B cell (primary cell): ENCODE measurements around the gene STX4. TPM values are rescaled to one million over a fixed set of nuclear protein-coding genes. Genes with fewer than 3 reads are reported as not detected.

Source experiments
- ATAC-seq: fragments of 200-7000 bp; cut with Tn5 transposase; one replicate; pipeline ENCODE4 v1.10.0; 2021; ENCODE audit warnings: low read depth, mild to moderate bottlenecking, moderate number of reproducible peaks, moderate library complexity
- CTCF ChIA-PET: fragments of 350-600 bp; sonication (Branson Sonifier 250); formaldehyde crosslinking; loops from one replicate; lab custom pipeline; 2021; ENCODE audit warnings: antibody characterized with exemption, inconsistent platforms; lab: Charles Lee
- POLR2A ChIA-PET: fragments of 350-600 bp; sonication (Branson Sonifier 250); formaldehyde crosslinking; loops from one replicate; lab custom pipeline; 2021; ENCODE audit warnings: antibody characterized with exemption; lab: Charles Lee
- DNase-seq: peaks from one replicate; pipeline ENCODE4 v3.0.0; 2013
- H2AFZ ChIP-seq: 2 replicates; pipeline ENCODE4 v1.6.1; 2012; ENCODE audit warnings: mild to moderate bottlenecking, low read depth, low read length; ENCODE audit not compliant: insufficient read depth, poor library complexity, severe bottlenecking
- H3K27ac ChIP-seq, 2 donors: 1 replicate in 1 of 2; 2 replicates in 1 of 2; pipeline ENCODE4 v1.5.1; 2012 to 2013; ENCODE audit warnings: low read length in 2 of 2, mild to moderate bottlenecking in 2 of 2, moderate library complexity in 1 of 2
- H3K27me3 ChIP-seq, 4 experiments: fragments of 200-600 bp in 1 of 4; sonication (generic) in 1 of 4; replicated peaks in 1 of 4; 1 replicate in 2 of 4; 2 replicates in 2 of 4; pipeline versions ENCODE4 v1.6.1 to v1.7.0; 2013 to 2016; ENCODE audit warnings: low read length in 3 of 4, mild to moderate bottlenecking in 2 of 4, mixed read lengths in 1 of 4, moderate library complexity in 1 of 4; ENCODE audit not compliant: insufficient read depth in 4 of 4, control insufficient read depth in 3 of 4; ENCODE audit errors: control extremely low read depth in 1 of 4
- H3K36me3 ChIP-seq, 2 experiments: replicated peaks in 1 of 2; 1 replicate in 1 of 2; 2 replicates in 1 of 2; pipeline versions ENCODE4 v1.6.1 to v1.7.1; 2013; ENCODE audit warnings: low read length in 1 of 2; ENCODE audit not compliant: insufficient read depth in 2 of 2, control insufficient read depth in 1 of 2; ENCODE audit errors: control extremely low read depth in 1 of 2, extremely low read depth in 1 of 2
- H3K4me1 ChIP-seq, 2 donors: fragments of 200-600 bp in 1 of 2; sonication (generic) in 1 of 2; 1 replicate in 1 of 2; 2 replicates in 1 of 2; pipeline versions ENCODE4 v1.5.1 to v1.6.1; 2013 to 2017; ENCODE audit warnings: low read length in 2 of 2; ENCODE audit not compliant: control insufficient read depth in 2 of 2, insufficient read depth in 2 of 2
- H3K4me2 ChIP-seq: replicated peaks from 2 replicates; pipeline ENCODE3; 2012; ENCODE audit warnings: mild to moderate bottlenecking, low read depth, low read length; ENCODE audit not compliant: poor library complexity, severe bottlenecking
- H3K4me3 ChIP-seq, 5 experiments: fragments of 200-600 bp in 1 of 5; sonication (generic) in 1 of 5; 1 replicate in 3 of 5; 2 replicates in 2 of 5; pipeline versions ENCODE4 v1.5.1 to v1.7.0; 2011 to 2016; ENCODE audit warnings: low read length in 4 of 5, mild to moderate bottlenecking in 4 of 5, low read depth in 2 of 5, control low read depth in 1 of 5, moderate library complexity in 1 of 5; ENCODE audit not compliant: insufficient read depth in 1 of 5; ENCODE audit errors: control extremely low read depth in 1 of 5, extremely low read depth in 1 of 5
- H3K79me2 ChIP-seq: fragments of 200-600 bp; sonication (generic); one replicate; pipeline ENCODE4 v1.6.0; 2016; ENCODE audit warnings: low read length; ENCODE audit not compliant: control insufficient read depth, insufficient read depth
- H3K9ac ChIP-seq: fragments of 200-600 bp; sonication (generic); 2 replicates; pipeline ENCODE4 v1.6.1; 2017; ENCODE audit warnings: mild to moderate bottlenecking, low read length, moderate library complexity
- H3K9me3 ChIP-seq, 3 donors: one replicate each; pipeline versions ENCODE4 v1.6.1 to v1.7.1; 2013; ENCODE audit warnings: low read length in 2 of 3; ENCODE audit not compliant: control insufficient read depth in 2 of 3, insufficient read depth in 1 of 3; ENCODE audit errors: control extremely low read depth in 1 of 3
- H4K20me1 ChIP-seq: 2 replicates; pipeline ENCODE4 v1.6.0; 2012; ENCODE audit warnings: mild to moderate bottlenecking, low read length; ENCODE audit not compliant: insufficient read depth, control insufficient read depth, poor library complexity, severe bottlenecking
- H3K27ac Mint-ChIP-seq: one replicate; pipeline ENCODE4 v1.8.0; 2021; ENCODE audit warnings: mixed read lengths
- H3K27me3 Mint-ChIP-seq: one replicate; pipeline ENCODE4 v1.8.0; 2021; ENCODE audit warnings: mixed read lengths
- H3K4me1 Mint-ChIP-seq: one replicate; pipeline ENCODE4 v1.8.0; 2021; ENCODE audit warnings: mixed read lengths
- H3K4me3 Mint-ChIP-seq: one replicate; pipeline ENCODE4 v1.8.0; 2021; ENCODE audit warnings: mixed read lengths
- H3K9me3 Mint-ChIP-seq: one replicate; pipeline ENCODE4 v1.8.0; 2022; ENCODE audit warnings: mixed read lengths; ENCODE audit not compliant: insufficient read depth
- CTCF ChIP-seq: fragments of 200-600 bp; IDR thresholded peaks from one replicate; pipeline ENCODE4 v1.8.0; 2022; ENCODE audit warnings: antibody characterized with exemption, mild to moderate bottlenecking
- EZH2 ChIP-seq: IDR thresholded peaks from 2 replicates; pipeline ENCODE4 v1.6.1; 2012; ENCODE audit warnings: borderline replicate concordance, low read depth, mild to moderate bottlenecking, moderate library complexity, low read length; ENCODE audit not compliant: insufficient read depth, poor library complexity, severe bottlenecking
- WGBS: methylation state at CpG from one replicate; pipeline ENCODE4 v1.1.5; 2013; ENCODE audit warnings: missing lambda C conversion rate; ENCODE audit not compliant: insufficient coverage; 5-methylcytosine and 5-hydroxymethylcytosine counted together
- intact Hi-C: fragments of 100-400 bp; cut with micrococcal nuclease; formaldehyde crosslinking; loops from one replicate; pipeline ENCODE4 v1.10.0; 2022
- polyA plus RNA-seq: library from polyadenylated mRNA; depleted of rRNA; stranded (reverse); fragments of >200 nt; gene quantifications from 2 replicates; pipeline ENCODE4 v1.2.3, GENCODE V29; 2012
- total RNA-seq, 2 donors: library from RNA; stranded (reverse); fragments of 120-200 nt in 1 of 2; gene quantifications; 1 replicate in 1 of 2; 2 replicates in 1 of 2; pipeline versions ENCODE4 v1.2.3 to v1.2.4, GENCODE V29; 2013 to 2022

The STX4 gene
- total and polyA plus RNA-seq, 2 donors (not counting 1 experiment from before 2014, with no cell fraction given) = 120 to 133 TPM

GRCh38 chr16:31020536-31020935 lies 12.8 kb upstream of the STX4 start:
- Histone ChIP-seq H3K4me1 (no peaks in the 10 kb centered on the region), H3K27ac (no peak overlapping the region), H3K79me2 (no peaks in the 10 kb centered on the region), H4K20me1 (no peaks in the 10 kb centered on the region), H3K27me3 (peaks cover 0 to 4% (median 0%) of the 10 kb centered on the region in 4 experiments), H2AFZ (no peak overlapping the region), H3K4me3 (no peak overlapping the region), H3K9ac (no peak overlapping the region), H3K36me3 (no peaks in the 10 kb centered on the region), H3K9me3 (no peaks in the 10 kb centered on the region), H3K4me2 (no peak overlapping the region)
- ATAC-seq = no peak
- no peak overlapping the region for H3K27ac Mint-ChIP-seq
- no peak overlapping the region for H3K4me3 Mint-ChIP-seq
- H3K4me1 Mint-ChIP-seq = no peaks in the 10 kb centered on the region
- peaks cover 3% of the 10 kb centered on the region for H3K27me3 Mint-ChIP-seq
- TF ChIP-seq CTCF = no peak
- no peak for TF ChIP-seq EZH2
- no peak for DNase-seq
- ChIA-PET CTCF (interaction anchor here (0.6 kb wide), 1 partner anchor 406 kb away, joined by 4 read pairs; no protein-coding TSS in a partner anchor), POLR2A (no interaction called here)
- no CpG with 5 or more reads among the region's 3 CpGs for WGBS
- intact Hi-C loops = no loop called here
- no peaks in the 10 kb centered on the region for H3K9me3 Mint-ChIP-seq

- POLR2A ChIA-PET = no interaction called here
- H3K9ac ChIP-seq = no peak overlapping the region
- no peaks in the 10 kb centered on the region for H4K20me1 ChIP-seq
- 88% methylated on average over 8 of the region's 12 CpGs for WGBS
- no peak overlapping the region for H3K4me2 ChIP-seq
- ATAC-seq (no peak), DNase-seq (no peak)
- no peak overlapping the region for H3K27ac Mint-ChIP-seq
- CTCF ChIA-PET = interaction anchor here (1.1 kb wide), 1 partner anchor 120 kb away, joined by 3 read pairs; no protein-coding TSS in a partner anchor
- H3K79me2 ChIP-seq = no peaks in the 10 kb centered on the region
- H3K4me1 ChIP-seq = no peaks in the 10 kb centered on the region
- intact Hi-C loops = no loop called here
- no peaks in the 10 kb centered on the region for H3K9me3 Mint-ChIP-seq
- no peaks in the 10 kb centered on the region for H3K36me3 ChIP-seq
- H3K27me3 ChIP-seq = no peaks in the 10 kb centered on the region
- no peak overlapping the region for H3K4me3 ChIP-seq
- no peaks in the 10 kb centered on the region for H3K4me1 Mint-ChIP-seq
- H3K9me3 ChIP-seq = no peaks in the 10 kb centered on the region
- H2AFZ ChIP-seq = no peak overlapping the region
- H3K4me3 Mint-ChIP-seq = no peak overlapping the region
- TF ChIP-seq EZH2 (no peak), CTCF (no peak)
- peaks cover 3% of the 10 kb centered on the region for H3K27me3 Mint-ChIP-seq
- no peak overlapping the region for H3K27ac ChIP-seq
Measured at GRCh38 chr16:31022544-31023251, 10.7 kb upstream of the STX4 start.
